Erythroblast (primary cell): ENCODE measurements around the gene PLP2.

Experiments used
- GATA1 ChIP-seq: IDR thresholded peaks from 2 replicates; pipeline ENCODE4 v1.6.1; 2011; ENCODE audit warnings: low read depth, mild to moderate bottlenecking, control low read depth, low read length, moderate library complexity
- POLR2A ChIP-seq: IDR thresholded peaks from 2 replicates; pipeline ENCODE4 v1.6.1; 2011; ENCODE audit warnings: mild to moderate bottlenecking, low read length

DNA sequence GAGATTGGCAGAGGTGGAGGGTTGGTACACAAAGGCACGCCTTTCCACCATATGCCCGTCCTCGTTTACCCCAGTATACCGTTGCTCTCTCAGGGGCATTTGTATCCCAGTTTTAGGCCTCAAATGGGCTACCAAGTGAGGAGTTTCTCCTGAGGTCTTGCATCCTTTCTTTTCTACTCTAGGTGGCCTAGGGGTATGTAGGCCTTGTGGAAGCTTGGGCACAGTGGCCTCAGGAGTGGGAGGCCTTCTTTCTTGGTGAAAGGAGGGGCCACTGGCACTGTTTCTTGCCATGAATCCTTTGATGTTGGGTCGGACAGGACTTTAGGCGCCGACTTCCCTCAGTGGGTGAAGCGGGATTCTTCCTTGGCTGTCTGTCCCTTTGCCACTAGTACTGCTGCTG, 24.4 kb upstream of the PLP2 start:
- TF ChIP-seq POLR2A = no peak
- TF ChIP-seq GATA1 = no peak
